SU-DHL-6 (cell line): Measurements from ENCODE around the gene NLGN1.

Source experiments
- CTCF ChIP-seq: fragments of 200-600 bp; sonication (generic); IDR thresholded peaks from one replicate; pipeline ENCODE4 v1.5.1; 2017; ENCODE audit warnings: antibody characterized with exemption, mild to moderate bottlenecking, low read length, moderate library complexity; ENCODE audit not compliant: insufficient read depth, poor library complexity, severe bottlenecking
- EZH2phosphoT487 ChIP-seq: fragments of 200-600 bp; sonication (generic), shearing (Covaris generic); conservative IDR thresholded peaks from 2 replicates; pipeline ENCODE4 v1.6.1; 2018; ENCODE audit warnings: mild to moderate bottlenecking, antibody characterized with exemption, low read length, moderate library complexity, mixed read lengths

GRCh38 chr3:173660645-173661299 lies 263.2 kb downstream of the NLGN1 start:
- no peak for TF ChIP-seq CTCF
- TF ChIP-seq EZH2phosphoT487: no peak
